ENCODE results near the gene OXT.
"Not testable (repeated sequence)": the region's sequence is repeated elsewhere in the genome, so short reads cannot be mapped to it uniquely, and the experiment has no call there.

DNA sequence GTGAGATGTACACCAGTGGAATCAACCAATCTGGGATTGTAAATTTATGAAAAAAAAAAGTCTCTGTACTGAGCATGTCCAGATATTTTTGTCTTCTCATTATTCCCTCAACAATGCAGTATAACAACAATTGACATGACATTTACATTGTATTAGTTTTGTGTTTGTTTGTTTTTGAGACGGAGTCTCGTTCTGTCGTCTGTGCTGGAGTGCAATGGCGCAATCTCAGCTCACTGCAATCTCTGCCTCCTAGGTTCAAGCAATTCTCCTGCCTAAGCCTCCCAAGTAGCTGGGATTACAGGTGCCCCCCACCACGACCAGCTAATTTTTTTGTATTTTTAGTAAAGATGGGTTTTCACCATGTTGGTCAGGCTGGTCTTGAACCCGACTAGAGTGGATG lies 3.9 kb downstream of the OXT start:
- TF ChIP-seq, protein P1, sequence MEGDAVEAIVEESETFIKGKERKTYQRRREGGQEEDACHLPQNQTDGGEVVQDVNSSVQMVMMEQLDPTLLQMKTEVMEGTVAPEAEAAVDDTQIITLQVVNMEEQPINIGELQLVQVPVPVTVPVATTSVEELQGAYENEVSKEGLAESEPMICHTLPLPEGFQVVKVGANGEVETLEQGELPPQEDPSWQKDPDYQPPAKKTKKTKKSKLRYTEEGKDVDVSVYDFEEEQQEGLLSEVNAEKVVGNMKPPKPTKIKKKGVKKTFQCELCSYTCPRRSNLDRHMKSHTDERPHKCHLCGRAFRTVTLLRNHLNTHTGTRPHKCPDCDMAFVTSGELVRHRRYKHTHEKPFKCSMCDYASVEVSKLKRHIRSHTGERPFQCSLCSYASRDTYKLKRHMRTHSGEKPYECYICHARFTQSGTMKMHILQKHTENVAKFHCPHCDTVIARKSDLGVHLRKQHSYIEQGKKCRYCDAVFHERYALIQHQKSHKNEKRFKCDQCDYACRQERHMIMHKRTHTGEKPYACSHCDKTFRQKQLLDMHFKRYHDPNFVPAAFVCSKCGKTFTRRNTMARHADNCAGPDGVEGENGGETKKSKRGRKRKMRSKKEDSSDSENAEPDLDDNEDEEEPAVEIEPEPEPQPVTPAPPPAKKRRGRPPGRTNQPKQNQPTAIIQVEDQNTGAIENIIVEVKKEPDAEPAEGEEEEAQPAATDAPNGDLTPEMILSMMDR (IDR thresholded peaks at IDR 0.05): not testable (repeated sequence)
- not testable (repeated sequence) for TF ChIP-seq EZH2 (IDR thresholded peaks at IDR 0.05; ENCODE audit: borderline replicate concordance, insufficient read depth, low read depth, low read length, poor library complexity, severe bottlenecking)

Measured in B cell (primary cell).